Effector memory CD4-positive, alpha-beta T cell (primary cell): Measurements from ENCODE around the gene SLC9B2.

Source experiments
- DNase-seq, 3 donors: peaks; one replicate each; pipeline ENCODE4 v3.0.0-alpha.2; 2020
- H3K27ac ChIP-seq: 2 replicates; pipeline ENCODE4 v1.7.0; 2013; ENCODE audit warnings: mild to moderate bottlenecking, low read length, moderate library complexity; ENCODE audit not compliant: insufficient read depth, poor library complexity, severe bottlenecking
- H3K27me3 ChIP-seq: replicated peaks from 2 replicates; pipeline ENCODE4 v1.7.0; 2013; ENCODE audit warnings: mild to moderate bottlenecking, low read length; ENCODE audit not compliant: insufficient read depth, control insufficient read depth, poor library complexity, severe bottlenecking
- H3K36me3 ChIP-seq: 2 replicates; pipeline ENCODE4 v1.7.0; 2013; ENCODE audit warnings: mild to moderate bottlenecking, low read length, moderate library complexity; ENCODE audit not compliant: control insufficient read depth, insufficient read depth
- H3K4me1 ChIP-seq: 2 replicates; pipeline ENCODE4 v1.7.0; 2013; ENCODE audit warnings: low read length, mild to moderate bottlenecking; ENCODE audit not compliant: control insufficient read depth, insufficient read depth, poor library complexity, severe bottlenecking
- H3K4me3 ChIP-seq: 2 replicates; pipeline ENCODE4 v1.7.0; 2013; ENCODE audit warnings: low read length, low read depth, mild to moderate bottlenecking; ENCODE audit not compliant: insufficient read depth, poor library complexity, severe bottlenecking
- H3K9me3 ChIP-seq: 2 replicates; pipeline ENCODE4 v1.7.0; 2013; ENCODE audit warnings: mild to moderate bottlenecking, low read length, moderate library complexity; ENCODE audit not compliant: control insufficient read depth

Gene SLC9B2

GRCh38 chr4:103099691-103100392 is 23.3 kb upstream of the SLC9B2 start, which contains the start of gene BDH2:
TSS of gene BDH2 (minus strand) at chr4:103099834. CDS start at chr4:103096254, 3,580 bp downstream.
- Histone ChIP-seq H3K4me1 (no peaks in the 10 kb centered on the region), H3K36me3 (no peaks in the 10 kb centered on the region), H3K9me3 (no peaks in the 10 kb centered on the region), H3K27ac (no peak within 1 kb of the TSS), H3K4me3 (peak within 1 kb of the TSS; percentile 41), H3K27me3 (no peaks in the 10 kb centered on the region)
- DNase-seq: peak; percentile 10 to 31 (median 14)

- Histone ChIP-seq H3K4me1 (no peaks in the 10 kb centered on the region), H3K4me3 (peak overlapping the region; percentile 41), H3K27me3 (no peaks in the 10 kb centered on the region), H3K9me3 (no peaks in the 10 kb centered on the region), H3K36me3 (no peaks in the 10 kb centered on the region), H3K27ac (no peak overlapping the region)
- DNase-seq: no peak
Observed at GRCh38 chr4:103098756-103099440, 22.3 kb upstream of the SLC9B2 start.

- DNase-seq: no peak
- Histone ChIP-seq H3K27ac (no peak overlapping the region), H3K9me3 (no peaks in the 10 kb centered on the region), H3K27me3 (no peaks in the 10 kb centered on the region), H3K36me3 (no peaks in the 10 kb centered on the region), H3K4me1 (no peaks in the 10 kb centered on the region), H3K4me3 (no peak overlapping the region)
Observed at GRCh38 chr4:103098341-103098740, 21.8 kb upstream of the SLC9B2 start.

GRCh38 chr4:103097112-103097511 is 20.6 kb upstream of the SLC9B2 start:
- DNase-seq: no peak
- no peaks in the 10 kb centered on the region for H3K27me3 ChIP-seq
- no peak overlapping the region for H3K4me3 ChIP-seq
- H3K36me3 ChIP-seq: no peaks in the 10 kb centered on the region
- no peaks in the 10 kb centered on the region for H3K9me3 ChIP-seq
- no peak overlapping the region for H3K27ac ChIP-seq
- H3K4me1 ChIP-seq: no peaks in the 10 kb centered on the region

GRCh38 chr4:103095080-103095479 is 18.5 kb upstream of the SLC9B2 start:
- H3K4me1 ChIP-seq: no peaks in the 10 kb centered on the region
- no peak overlapping the region for H3K4me3 ChIP-seq
- peaks cover 4% of the 10 kb centered on the region for H3K36me3 ChIP-seq
- no peaks in the 10 kb centered on the region for H3K9me3 ChIP-seq
- no peak for DNase-seq
- H3K27ac ChIP-seq: no peak overlapping the region
- no peaks in the 10 kb centered on the region for H3K27me3 ChIP-seq

- no peak overlapping the region for H3K27ac ChIP-seq
- DNase-seq: no peak
- H3K4me1 ChIP-seq: no peaks in the 10 kb centered on the region
- peaks cover 23% of the 10 kb centered on the region for H3K36me3 ChIP-seq
- no peak overlapping the region for H3K4me3 ChIP-seq
- no peaks in the 10 kb centered on the region for H3K9me3 ChIP-seq
- H3K27me3 ChIP-seq: no peaks in the 10 kb centered on the region
Observed at GRCh38 chr4:103092245-103092644, 15.7 kb upstream of the SLC9B2 start.

GRCh38 chr4:103091601-103092223 is 15.2 kb upstream of the SLC9B2 start:
- no peaks in the 10 kb centered on the region for H3K9me3 ChIP-seq
- H3K27me3 ChIP-seq: no peaks in the 10 kb centered on the region
- no peak overlapping the region for H3K27ac ChIP-seq
- peaks cover 27% of the 10 kb centered on the region for H3K36me3 ChIP-seq
- peak in 2 of 3 donors; percentile 2 to 29 for DNase-seq
- H3K4me3 ChIP-seq: no peak overlapping the region
- H3K4me1 ChIP-seq: no peaks in the 10 kb centered on the region

- H3K4me3 ChIP-seq: no peak overlapping the region
Observed at GRCh38 chr4:103089481-103089880, 12.9 kb upstream of the SLC9B2 start.

GRCh38 chr4:103086551-103086950 is 10.0 kb upstream of the SLC9B2 start:
- Histone ChIP-seq H3K27ac (no peak overlapping the region), H3K27me3 (no peaks in the 10 kb centered on the region), H3K36me3 (peaks cover 27% of the 10 kb centered on the region), H3K9me3 (no peaks in the 10 kb centered on the region), H3K4me1 (no peaks in the 10 kb centered on the region), H3K4me3 (no peak overlapping the region)
- no peak for DNase-seq

More at GRCh38 chr4:103089481-103089880, 12.9 kb upstream of the SLC9B2 start:
- H3K9me3 ChIP-seq: no peaks in the 10 kb centered on the region
- H3K27me3 ChIP-seq: no peaks in the 10 kb centered on the region
- peaks cover 27% of the 10 kb centered on the region for H3K36me3 ChIP-seq
- no peak overlapping the region for H3K27ac ChIP-seq
- DNase-seq: no peak
- H3K4me1 ChIP-seq: no peaks in the 10 kb centered on the region
